GM21528 (cell line): Measurements from ENCODE around the gene UROC1.

Source experiments
- ATAC-seq: cut with Tn5 transposase; IDR thresholded peaks from one replicate; pipeline ENCODE4 v1.9.1; 2021; ENCODE audit warnings: mild to moderate bottlenecking, moderate library complexity; ENCODE audit not compliant: unreplicated experiment, low FRiP score

UROC1 gene

DNA sequence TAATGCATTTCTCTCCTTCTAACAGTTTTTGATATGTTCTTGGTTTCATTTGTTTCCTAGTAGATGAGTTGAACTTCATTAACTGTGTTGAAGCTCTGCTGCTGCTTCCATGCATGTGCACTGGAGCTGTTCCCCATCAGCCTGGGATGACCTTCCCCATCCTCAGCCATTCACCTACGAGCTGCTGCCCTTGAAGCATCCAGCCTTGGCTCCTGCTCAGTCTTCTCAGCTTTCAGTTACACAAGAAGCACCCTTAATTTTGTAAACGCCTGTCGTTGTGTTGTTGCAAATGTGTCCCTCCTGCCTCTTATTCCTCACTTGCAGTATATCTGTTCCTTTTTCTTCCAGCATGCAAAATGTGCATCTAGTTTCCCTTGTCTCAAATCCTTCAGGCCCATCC is 33.4 kb downstream of the UROC1 start:
- ATAC-seq, result no peak

DNA sequence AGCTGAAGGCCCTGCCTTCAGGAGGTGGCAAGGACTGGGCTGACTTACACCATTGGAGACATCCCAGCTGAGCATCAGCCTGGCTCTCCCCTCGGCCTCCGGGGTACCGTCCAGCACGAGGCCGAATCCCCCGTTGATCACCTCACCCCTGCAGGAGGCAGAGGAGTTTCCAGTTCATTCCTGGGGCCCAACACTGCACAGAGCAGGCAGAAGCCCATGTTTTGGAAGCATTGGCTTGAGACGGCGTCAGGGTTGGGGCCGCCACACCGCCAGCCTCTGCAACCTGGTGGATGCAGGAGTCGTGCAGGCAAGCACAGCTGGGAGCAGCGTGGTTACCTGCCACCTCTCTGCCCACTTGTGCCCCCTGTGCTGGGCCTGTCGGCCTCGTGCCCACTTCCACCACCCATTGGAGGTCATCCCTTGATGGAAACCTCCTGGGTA is 34.2 kb downstream of the UROC1 start:
- no peak for ATAC-seq

DNA sequence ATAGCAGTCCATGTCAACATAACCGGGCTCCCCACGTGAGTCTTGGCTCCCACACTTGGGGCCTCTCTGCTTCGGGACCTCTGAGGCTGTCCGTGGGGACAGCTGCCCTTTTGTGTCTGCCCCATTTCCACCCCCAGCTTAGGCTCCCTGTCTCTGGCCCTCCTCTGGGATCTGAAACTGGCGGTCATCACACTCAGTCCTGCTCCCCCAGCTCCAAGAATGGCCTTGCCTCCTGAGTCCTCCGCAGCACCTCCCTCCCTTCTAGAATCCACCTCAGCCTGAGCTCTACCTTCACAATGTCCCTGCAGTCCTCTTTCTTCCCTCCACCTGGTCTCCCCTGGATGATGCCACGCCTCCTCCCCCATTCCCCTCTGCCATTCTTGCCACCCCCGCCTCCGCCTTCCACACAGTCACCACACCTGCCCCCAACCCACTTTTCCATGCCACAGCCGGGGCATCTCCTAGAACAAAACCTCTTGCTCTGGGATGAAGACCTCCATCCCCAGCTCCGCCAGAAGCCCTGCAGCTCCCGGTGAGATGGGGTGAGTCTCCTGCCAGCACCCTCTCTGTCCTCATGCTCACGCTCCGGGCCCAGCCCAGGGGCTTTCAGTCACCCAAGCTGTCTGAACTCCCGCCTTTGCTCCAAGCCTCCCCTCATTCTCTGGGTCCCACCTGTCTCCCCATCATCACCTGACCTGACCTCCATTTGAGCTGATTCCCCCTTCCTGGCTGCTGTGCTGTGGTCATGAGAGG is 34.9 kb downstream of the UROC1 start:
- ATAC-seq, result no peak

DNA sequence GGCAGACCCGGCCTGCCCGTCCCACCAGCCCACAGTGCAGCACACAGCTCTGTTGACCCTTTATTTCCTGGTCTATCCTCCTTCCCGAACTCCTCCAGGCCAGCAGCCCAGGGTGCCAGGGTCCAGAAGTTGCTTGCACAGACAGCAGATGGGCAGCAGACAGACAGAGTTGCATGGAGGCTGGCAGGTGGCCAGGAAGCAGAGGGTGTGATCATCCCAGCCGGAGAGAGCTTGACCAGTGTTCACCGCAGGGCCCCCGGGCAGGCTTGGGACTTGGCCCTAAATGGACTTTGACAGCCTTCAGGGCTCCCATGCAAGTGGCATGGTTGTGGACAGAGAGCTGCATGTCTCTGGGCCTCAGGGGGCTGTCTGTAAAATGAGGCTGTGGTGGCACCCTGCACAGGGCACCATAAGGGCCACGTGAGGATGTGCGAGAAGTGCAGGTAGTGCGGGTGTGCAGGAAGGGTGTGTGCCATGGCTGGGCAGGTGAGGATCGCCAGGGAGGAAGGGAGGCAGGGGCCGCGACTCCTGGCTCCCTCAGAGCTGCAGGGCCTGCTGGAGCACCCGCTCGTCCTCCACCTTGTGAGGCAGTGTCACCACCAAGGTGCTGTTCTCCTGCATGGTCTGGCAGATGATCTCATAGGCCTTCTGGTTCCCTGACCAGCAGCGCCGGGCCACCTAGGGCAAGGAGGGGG is 35.6 kb downstream of the UROC1 start:
- no peak for ATAC-seq

DNA sequence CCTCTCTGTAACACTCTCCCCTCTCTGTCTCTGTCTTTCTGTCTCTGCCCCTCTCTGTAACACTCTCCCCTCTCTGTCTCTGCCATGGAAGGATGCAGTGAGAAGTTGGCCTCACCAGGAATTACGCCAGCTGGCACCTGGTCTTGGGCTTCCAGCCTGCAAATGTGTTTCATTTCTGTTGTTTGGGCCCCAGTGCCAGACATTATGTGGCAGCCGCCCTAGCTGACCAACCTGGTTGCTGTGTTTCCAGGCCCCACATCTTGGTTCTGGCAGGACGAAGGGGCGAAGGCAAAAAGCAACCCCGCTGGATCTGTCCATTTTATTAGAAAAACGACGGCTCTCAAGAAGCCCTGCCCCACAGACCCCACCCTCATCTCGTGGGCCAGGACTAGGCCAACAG is 36.7 kb downstream of the UROC1 start:
- no peak for ATAC-seq

DNA sequence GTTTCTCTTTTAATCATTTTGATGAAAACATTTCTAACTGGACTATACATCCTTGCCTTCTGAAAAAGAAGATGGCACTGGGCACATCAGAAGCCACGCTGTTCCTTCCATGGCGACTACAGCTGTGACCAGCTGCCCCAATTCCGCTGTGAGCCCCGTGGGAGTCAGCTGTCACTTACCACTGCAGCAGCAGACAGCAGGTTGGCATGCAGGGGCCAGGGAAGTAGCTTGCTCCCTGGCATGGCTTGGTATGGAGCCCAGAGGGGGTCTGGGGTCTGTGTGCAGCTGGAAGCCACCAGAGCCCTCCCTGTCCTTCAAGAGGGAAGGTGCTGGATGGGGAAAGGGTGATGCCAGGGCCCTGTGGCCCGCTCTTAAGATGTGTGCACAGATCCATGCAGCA is 37.4 kb downstream of the UROC1 start:
- no peak for ATAC-seq

DNA sequence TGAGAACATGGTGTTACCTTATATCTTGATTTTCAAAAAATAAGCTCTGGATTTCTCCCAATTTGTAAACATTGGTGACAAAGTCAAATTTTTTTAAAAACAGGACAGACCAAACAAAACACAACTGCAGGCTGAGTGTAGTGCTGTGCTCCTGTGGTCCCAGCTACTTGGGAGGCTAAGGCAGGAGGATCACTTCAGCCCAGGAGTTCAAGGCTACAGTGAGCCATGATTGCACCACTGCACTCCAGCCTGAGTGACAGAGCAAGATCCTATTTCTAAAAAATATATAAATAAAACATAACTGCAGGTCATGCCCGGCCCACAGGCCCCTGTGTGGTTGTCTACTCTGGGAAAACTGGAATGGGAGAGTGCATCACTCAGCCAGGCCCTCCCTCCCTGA is 37.9 kb downstream of the UROC1 start:
- no peak for ATAC-seq

DNA sequence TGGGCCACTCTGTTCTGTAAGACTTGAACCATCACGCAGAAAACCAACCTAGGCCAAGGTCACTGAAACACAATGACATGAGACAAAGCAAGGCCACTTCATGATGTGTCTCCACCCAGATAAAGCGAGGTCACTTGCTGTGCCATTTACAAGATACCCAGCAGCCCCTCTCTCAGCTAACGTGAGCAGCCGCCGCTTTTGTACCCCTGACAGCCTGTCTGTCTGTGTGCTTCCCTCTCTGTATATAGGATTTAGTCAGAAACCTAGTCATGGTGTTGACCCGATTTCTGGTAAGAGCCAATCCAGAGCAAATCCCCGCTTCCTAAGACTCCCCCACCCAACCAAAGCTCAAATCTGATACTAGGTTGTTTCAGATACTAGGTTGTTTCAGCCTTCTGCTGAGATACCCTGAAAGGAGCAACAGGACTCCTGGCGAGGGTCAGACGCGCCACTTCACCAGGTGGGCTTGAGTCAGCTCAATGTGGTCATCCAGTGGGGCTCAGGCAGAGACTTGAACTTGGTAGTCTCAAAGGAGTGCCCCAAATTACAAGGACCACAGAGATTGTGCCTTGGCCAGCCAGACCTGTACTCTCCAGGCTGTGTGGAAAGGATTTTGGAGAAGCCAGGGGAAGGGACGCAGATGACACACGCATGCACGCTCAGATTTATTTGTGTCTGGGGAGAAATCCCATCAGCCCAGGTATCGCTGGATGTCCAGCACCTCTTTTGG is 38.8 kb downstream of the UROC1 start:
- ATAC-seq, result no peak

DNA sequence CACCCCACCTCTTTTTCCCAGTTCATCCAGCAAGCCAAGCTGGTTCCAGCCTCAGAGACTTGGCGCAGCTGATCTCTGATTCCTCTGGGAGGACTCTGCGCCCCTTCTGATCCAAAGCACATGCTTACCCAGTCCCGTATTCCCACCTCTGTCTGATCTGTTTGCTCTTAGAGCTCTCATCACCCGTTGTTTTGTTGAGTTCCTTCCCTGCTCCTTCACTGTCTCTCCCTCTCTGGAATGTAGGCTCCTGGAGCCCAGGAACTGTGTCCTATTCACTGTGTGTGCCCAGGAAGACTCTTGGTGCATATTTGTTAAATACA is 40.6 kb downstream of the UROC1 start:
- no peak for ATAC-seq

DNA sequence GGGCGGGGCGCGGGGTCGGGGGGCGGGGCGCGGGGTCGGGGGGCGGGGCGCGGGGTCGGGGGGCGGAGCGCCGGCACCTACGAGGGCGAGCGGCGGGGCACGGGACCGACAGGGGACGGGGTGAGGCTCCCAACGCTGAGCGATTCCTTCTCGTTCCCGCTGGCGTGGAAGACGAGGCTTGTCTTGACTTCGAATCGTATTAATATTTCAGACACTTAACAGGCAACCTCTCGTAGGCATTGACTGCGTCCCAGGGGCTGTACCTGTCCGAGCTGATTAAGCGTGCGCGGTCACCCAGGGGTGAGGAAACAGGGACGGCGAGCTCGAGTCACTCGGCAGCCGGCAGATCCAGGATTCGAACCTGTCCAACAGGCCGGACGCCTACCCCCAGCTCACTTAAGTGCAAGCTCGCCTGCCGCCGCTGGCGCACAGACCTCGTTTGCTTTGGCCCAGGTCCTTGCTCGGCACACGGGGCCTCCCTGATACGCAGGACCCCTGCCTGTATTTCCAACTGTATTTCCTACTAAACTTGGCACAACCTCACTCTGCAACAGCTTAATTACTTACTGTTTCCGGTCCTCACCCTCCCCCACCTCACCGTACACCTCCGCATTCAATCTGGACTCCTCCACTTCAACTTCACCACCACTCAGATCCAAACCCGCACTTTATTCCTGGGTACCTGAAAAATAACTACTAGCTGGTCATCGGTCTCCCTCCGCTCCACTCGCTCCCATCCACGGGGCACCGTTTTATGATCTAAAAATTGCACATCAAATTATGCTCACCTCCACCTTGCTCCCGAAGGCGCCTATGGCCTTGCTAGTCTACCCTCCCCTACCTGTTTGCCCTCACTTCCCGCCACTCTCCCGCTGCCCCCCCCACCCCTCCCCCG is 41.2 kb downstream of the UROC1 start:
- ATAC-seq, result peak; percentile 16

DNA sequence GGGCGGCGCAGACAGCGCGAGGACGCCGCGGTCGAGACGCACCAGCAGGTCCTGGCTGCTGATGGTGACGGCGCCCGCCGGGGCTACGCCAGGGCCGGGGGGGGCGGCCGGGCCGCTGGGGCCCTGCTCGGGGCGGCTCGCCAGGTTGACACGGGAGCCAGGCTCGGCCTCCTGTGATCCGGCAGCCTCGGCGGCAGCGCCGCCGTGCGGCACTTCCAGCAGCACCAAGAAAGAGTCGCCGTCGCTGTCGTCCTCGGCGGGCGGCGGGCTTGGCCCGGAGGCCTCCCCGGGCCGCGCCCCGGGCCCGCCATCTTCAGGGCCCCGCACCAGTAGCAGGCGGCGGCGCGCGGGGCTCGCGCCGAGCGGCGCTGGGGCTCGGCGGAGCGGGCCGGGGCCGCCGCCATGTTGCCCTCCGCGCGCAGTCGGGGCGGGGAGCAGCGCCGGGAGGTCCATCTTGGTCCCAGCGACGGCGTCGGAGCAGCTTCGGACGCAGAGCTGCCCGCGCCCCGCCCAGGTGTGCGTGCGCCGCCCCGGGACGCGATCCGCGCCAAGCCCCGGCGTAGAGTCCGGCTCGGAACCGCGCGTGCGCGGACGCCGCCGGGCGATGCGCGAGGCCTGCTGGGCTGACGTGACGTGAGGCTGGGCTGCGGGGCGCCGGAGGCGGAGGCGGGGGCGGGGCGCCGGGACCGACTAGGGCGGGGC is 42.0 kb downstream of the UROC1 start, which contains the start of gene ZXDC:
ZXDC (minus strand) TSS at position 479 of the 702 bp plus-strand sequence; CDS start at position 453, 26 bp downstream.
- ATAC-seq, result peak; percentile 76

DNA sequence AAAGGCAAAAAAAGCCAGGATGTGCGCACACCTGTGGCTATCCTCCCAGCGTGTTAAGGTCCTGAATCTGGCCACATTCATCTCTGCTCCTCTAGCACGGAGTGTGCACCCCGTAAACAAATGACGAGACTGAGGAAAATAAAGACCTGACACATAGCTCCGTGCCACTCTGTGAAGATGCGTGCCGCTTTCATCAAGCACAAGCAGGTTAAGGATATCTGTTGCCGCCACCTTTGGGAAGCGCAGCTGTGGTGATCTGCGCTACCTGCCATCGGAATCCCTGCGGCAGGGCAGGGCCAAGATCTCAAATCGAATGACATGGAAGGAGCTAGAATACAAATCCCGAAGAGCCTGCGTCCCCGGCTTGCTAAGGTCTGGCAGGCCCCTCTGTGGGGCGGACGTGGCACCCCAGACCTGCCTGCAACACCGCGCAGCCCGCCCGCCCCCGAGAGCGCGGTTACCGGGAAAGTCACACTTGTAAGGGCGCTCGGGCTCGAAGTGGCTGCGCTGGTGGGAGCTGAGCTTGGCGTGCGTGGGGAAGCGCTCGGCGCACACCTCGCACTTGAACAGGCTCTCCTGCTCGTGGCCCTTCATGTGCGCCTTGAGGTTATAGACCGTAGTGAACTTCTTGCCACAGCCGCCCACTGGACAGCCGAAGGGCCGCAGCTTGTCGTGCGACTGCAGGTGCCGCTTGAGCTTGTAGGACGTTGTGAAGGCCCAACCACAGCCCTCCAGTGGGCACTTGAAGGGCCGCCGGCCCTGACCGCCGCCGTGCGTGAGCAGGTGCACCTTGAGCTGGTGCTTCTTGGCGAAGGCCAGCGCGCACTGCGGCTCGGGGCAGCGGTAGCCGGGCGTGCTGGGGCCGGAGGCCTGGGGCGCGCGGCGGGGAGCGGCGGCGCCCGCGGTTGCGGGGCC is 42.8 kb downstream of the UROC1 start:
- peak; percentile 16 for ATAC-seq

DNA sequence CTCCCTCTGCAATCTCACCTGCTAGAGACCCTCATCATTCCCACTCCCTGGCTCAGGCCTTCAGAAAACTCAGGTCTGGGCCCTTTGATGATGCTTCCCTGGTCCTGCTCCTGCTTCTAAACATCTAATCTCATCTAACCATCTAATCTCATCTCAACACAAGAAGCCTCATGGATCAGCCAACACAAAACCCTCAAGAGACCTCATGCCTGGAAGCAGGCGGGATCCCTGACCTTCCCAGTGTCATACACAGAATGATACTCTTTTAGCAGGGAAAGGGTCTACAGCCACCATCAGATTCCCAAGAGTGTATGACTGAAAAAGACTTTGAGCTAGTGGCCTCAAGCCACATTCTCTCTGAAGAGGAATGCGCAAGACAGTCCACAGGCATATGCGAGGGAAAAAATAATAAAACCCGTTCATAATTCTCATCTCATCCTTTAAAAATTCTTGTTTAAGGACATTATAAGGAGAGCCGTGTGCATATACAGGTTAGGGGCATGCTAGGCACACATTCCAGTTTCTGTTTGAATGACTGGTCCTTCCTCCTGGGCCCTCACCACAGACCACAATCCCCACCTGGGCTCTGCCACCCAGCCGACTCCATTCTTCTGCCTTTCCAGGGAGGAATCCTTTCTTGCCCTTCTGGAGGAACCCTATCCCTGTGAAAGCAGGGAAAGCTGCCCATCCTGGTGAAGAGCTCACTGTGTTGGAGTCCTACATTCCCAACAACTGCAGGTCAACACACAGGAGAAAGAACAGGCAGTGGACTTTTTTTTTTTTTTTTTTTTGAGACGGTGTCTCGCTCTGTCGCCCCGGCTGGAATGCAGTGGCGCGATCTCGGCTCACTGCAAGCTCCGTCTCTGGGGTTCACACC is 44.0 kb downstream of the UROC1 start:
- ATAC-seq, result no peak

DNA sequence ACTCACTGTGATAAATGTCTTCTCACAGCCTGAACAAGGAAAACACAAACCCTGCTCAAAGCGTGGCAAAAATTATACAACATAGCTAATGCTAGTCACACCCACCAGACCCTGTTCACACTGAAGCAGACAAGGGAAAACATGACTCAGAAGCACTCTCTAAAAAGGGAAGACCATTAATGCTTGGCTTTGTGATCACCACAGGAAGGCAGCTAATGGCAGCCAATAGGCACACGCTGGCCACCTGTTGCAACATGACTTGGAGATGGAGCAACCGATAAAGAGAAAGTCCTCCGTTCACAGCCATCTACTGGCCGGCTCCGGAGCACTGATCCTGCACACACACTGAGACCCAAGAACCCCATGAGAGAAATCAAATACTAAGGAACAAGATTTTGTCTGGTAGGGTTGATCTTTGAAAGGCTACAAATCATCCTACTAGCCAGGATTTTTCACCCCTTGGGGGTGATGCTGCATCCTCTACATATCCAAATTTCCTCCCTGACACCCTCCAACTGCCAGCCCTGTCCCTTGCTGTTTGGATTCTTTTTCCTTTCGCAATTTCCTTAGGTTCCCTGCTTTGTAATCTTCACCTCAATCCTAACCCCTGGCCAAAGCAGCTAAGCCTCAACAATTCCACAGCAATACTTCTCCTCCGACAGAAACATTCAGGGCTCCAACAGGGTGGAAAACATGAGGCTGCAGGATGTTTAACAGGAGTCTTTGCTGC is 45.1 kb downstream of the UROC1 start:
- ATAC-seq, result no peak

DNA sequence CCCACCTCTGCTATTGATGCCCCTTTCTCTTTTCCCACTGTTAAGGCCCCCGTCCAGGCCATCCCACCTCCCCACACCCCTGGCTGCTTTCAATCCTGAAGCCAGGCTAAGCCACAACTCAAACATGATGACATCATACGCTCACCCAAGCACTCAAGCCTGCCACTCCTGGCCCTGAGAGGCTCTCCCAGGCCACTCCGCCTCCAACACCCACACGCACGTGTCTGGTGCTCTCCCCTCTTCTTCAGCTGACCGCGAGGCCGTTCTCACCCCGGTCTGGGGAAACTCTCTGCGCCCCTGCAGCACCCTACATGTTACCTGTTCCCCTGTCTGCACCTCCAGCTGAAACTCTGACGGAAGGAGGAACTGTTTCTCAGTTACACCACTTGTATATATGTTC is 48.1 kb downstream of the UROC1 start:
- ATAC-seq, result no peak

DNA sequence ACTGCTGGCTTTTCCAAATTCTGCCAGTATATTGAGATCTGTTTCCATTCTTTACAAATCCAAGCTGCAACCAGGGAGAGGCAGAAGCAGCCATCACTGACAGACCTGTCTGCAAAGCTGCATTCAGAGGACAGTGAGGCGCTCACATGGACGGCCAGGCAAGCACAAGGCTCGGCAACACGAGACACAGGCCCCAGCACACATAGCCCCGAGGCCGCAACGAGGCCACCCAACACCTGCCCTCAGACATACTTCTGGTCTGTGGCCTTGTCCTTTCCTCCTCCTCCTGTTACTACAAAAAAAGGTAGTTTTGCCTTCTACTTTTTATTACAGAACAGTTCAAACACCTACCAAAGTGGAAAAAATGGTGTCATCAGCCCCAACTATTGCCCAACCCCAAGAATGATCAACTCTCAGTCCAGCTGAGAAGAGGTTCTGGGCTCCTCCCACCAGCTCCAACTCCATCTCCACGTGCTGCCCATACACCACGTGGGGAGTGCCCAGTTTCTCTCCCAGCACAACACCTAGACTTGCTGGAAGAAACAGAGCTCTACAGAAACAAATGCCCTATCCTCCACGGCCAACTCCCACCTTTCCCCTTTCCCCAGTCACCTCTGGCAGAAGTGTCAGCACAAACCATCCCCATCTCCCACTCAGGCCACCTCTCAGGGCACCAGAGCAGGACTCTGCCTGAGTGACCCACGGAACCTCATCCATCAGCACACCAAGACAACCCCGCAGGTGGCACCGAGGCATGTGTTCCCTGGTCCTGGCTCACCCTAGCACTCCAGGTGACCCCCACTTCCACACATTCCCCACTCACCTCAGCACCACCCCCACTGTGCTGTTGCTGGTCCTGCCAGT is 49.3 kb downstream of the UROC1 start:
- no peak for ATAC-seq
